GM12892 (cell line): ENCODE measurements around the gene PRSS36.

Source experiments
- POLR2A ChIP-seq: IDR thresholded peaks from 2 replicates; pipeline ENCODE4 v1.6.1; 2011; ENCODE audit warnings: low read depth, low read length, control low read depth
- POLR2AphosphoS5 ChIP-seq: IDR thresholded peaks from 2 replicates; pipeline ENCODE4 v1.6.1; 2011; ENCODE audit warnings: low read depth, low read length, control low read depth
- TAF1 ChIP-seq: IDR thresholded peaks from 2 replicates; pipeline ENCODE4 v1.6.1; 2011; ENCODE audit warnings: low read depth, mild to moderate bottlenecking, control low read depth, low read length, borderline replicate concordance

DNA sequence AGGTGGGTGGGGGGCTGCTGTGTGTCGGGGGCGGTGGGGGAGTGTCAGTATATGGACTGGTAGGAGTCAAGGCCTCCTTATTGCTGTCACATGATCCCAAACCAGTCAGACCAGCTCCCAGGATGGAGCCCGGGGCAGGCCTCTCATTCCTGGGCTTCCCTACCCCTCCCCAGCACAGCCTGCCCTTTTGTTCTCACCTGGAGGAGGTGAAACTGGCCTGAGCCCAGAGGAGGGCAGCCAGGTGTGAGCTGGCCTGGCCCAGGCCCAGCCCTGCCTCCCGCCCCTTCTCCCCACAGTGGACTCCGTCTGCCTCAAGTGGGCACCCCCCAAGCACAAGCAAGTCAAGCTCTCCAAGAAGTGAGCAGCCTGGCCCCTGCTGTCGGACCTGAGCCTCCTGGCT lies 19.0 kb downstream of the PRSS36 start:
- TF ChIP-seq POLR2A (no peak), POLR2AphosphoS5 (no peak), TAF1 (no peak)
